GM23338 (cell line): ENCODE measurements around the gene GPSM1. TPM values are rescaled to one million over a fixed set of nuclear protein-coding genes. Genes with fewer than 3 reads are reported as not detected.

ENCODE experiments used
- ATAC-seq: fragments of 200-7000 bp; cut with Tn5 transposase; 3 replicates; pipeline ENCODE4 v1.9.1; 2020
- DNase-seq: peaks from one replicate; pipeline ENCODE4 v3.0.0-alpha.2; 2015; ENCODE audit warnings: low spot score
- H2AFZ ChIP-seq: fragments of 200-600 bp; sonication (generic); 2 replicates; pipeline ENCODE4 v1.8.0; 2016; ENCODE audit warnings: antibody characterized with exemption, mild to moderate bottlenecking, moderate library complexity
- H3F3A ChIP-seq: fragments of 200-600 bp; sonication (generic); replicated peaks from 2 replicates; pipeline ENCODE4 v1.8.0; 2017; ENCODE audit warnings: antibody characterized with exemption, mixed run types, low read depth
- H3K27ac ChIP-seq: fragments of 200-600 bp; sonication (generic); 2 replicates; pipeline ENCODE4 v1.6.1; 2016; ENCODE audit warnings: low read depth
- H3K27me3 ChIP-seq: fragments of 200-600 bp; sonication (generic); 2 replicates; pipeline ENCODE4 v1.8.0; 2016; ENCODE audit warnings: mild to moderate bottlenecking, mixed run types, moderate library complexity; ENCODE audit not compliant: insufficient read depth
- H3K36me3 ChIP-seq: fragments of 200-600 bp; sonication (generic); 2 replicates; pipeline ENCODE4 v1.8.0; 2016; ENCODE audit warnings: mild to moderate bottlenecking; ENCODE audit not compliant: insufficient read depth
- H3K4me1 ChIP-seq: fragments of 200-600 bp; sonication (generic); 2 replicates; pipeline ENCODE4 v1.8.0; 2016; ENCODE audit warnings: mild to moderate bottlenecking, moderate library complexity; ENCODE audit not compliant: insufficient read depth
- H3K4me2 ChIP-seq: fragments of 200-600 bp; sonication (generic); 2 replicates; pipeline ENCODE4 v1.7.1; 2017; ENCODE audit warnings: mixed run types
- H3K4me3 ChIP-seq: fragments of 200-600 bp; sonication (generic); 2 replicates; pipeline ENCODE4 v1.6.1; 2016; ENCODE audit warnings: mixed run types
- H3K79me2 ChIP-seq: fragments of 200-600 bp; sonication (generic); replicated peaks from 2 replicates; pipeline ENCODE4 v1.8.0; 2017; ENCODE audit warnings: mild to moderate bottlenecking; ENCODE audit not compliant: insufficient read depth
- H3K9me2 ChIP-seq: fragments of 200-600 bp; sonication (generic); 2 replicates; pipeline ENCODE4 v1.8.0; 2017; ENCODE audit not compliant: insufficient read depth
- H4K20me1 ChIP-seq: fragments of 200-600 bp; sonication (generic); replicated peaks from 2 replicates; pipeline ENCODE4 v1.8.0; 2017; ENCODE audit warnings: mild to moderate bottlenecking; ENCODE audit not compliant: insufficient read depth
- H3K27ac Mint-ChIP-seq: 2 replicates; pipeline ENCODE4 v1.8.0; 2020; ENCODE audit warnings: inconsistent platforms, mild to moderate bottlenecking, moderate library complexity, mixed read lengths
- H3K27me3 Mint-ChIP-seq: 3 replicates; pipeline ENCODE4 v1.8.0; 2022; ENCODE audit warnings: low read depth, mild to moderate bottlenecking, moderate library complexity, mixed read lengths, inconsistent platforms; ENCODE audit not compliant: insufficient read depth, poor library complexity
- H3K36me3 Mint-ChIP-seq: 3 replicates; pipeline ENCODE4 v1.8.0; 2021; ENCODE audit warnings: low read depth, mild to moderate bottlenecking, inconsistent platforms, moderate library complexity, mixed read lengths
- H3K4me1 Mint-ChIP-seq: 3 replicates; pipeline ENCODE4 v1.8.0; 2020; ENCODE audit warnings: mild to moderate bottlenecking, inconsistent platforms, mixed read lengths
- H3K4me3 Mint-ChIP-seq: 3 replicates; pipeline ENCODE4 v1.8.0; 2021; ENCODE audit warnings: moderate library complexity, mild to moderate bottlenecking, inconsistent platforms, mixed read lengths
- H3K9me3 Mint-ChIP-seq: 3 replicates; pipeline ENCODE4 v1.8.0; 2020; ENCODE audit warnings: moderate library complexity, mild to moderate bottlenecking, inconsistent platforms, mixed read lengths
- CREB1 ChIP-seq: fragments of 250-450 bp; sonication (Bioruptor Pico); IDR thresholded peaks from 2 replicates; pipeline ENCODE4 v1.5.0; 2020; ENCODE audit warnings: low read depth, mild to moderate bottlenecking, moderate library complexity
- CTCF ChIP-seq, 2 experiments: fragments of 200-600 bp in 1 of 2; sonication (generic) in 1 of 2; conservative IDR thresholded peaks; 2 replicates each; pipeline versions ENCODE4 v1.5.1 to v1.6.1; 2016 to 2017; ENCODE audit warnings: antibody characterized with exemption in 2 of 2, low read depth in 2 of 2, mild to moderate bottlenecking in 2 of 2, moderate library complexity in 1 of 2
- EZH2 ChIP-seq: fragments of 200-600 bp; sonication (generic); IDR thresholded peaks from one replicate; pipeline ENCODE4 v1.8.0; 2017; ENCODE audit warnings: antibody characterized with exemption, mild to moderate bottlenecking, low read depth; ENCODE audit not compliant: unreplicated experiment
- EZH2phosphoT487 ChIP-seq: fragments of 200-600 bp; sonication (generic); IDR thresholded peaks from one replicate; pipeline ENCODE4 v1.8.1; 2018; ENCODE audit warnings: antibody characterized with exemption; ENCODE audit not compliant: unreplicated experiment
- JUNB ChIP-seq: IDR thresholded peaks from one replicate; pipeline ENCODE4 v1.6.1; 2016; ENCODE audit warnings: antibody characterized with exemption; ENCODE audit not compliant: unreplicated experiment
- NANOG ChIP-seq: IDR thresholded peaks from 2 replicates; pipeline ENCODE4 v1.6.1; 2016; ENCODE audit warnings: antibody characterized with exemption, borderline replicate concordance
- POLR2AphosphoS5 ChIP-seq: IDR thresholded peaks from 2 replicates; pipeline ENCODE4 v1.6.1; 2016; ENCODE audit warnings: antibody characterized with exemption, low read depth
- REST ChIP-seq: IDR thresholded peaks from one replicate; pipeline ENCODE4 v1.6.1; 2018; ENCODE audit warnings: antibody characterized with exemption; ENCODE audit not compliant: unreplicated experiment
- STAT1 ChIP-seq: IDR thresholded peaks from one replicate; pipeline ENCODE4 v1.6.1; 2016; ENCODE audit warnings: antibody characterized with exemption; ENCODE audit not compliant: unreplicated experiment
- ZNF114 ChIP-seq: fragments of 250-450 bp; sonication (Bioruptor Pico); IDR thresholded peaks from 2 replicates; pipeline ENCODE4 v1.5.0; 2020; ENCODE audit warnings: mild to moderate bottlenecking, moderate library complexity
- ZNF331 ChIP-seq: fragments of 250-450 bp; sonication (Bioruptor Pico); IDR thresholded peaks from 2 replicates; pipeline ENCODE4 v1.5.0; 2020; ENCODE audit warnings: low read depth, mild to moderate bottlenecking, moderate library complexity
- ZNF462 ChIP-seq: fragments of 250-450 bp; sonication (Bioruptor Pico); IDR thresholded peaks from 2 replicates; pipeline ENCODE4 v1.5.0; 2020; ENCODE audit warnings: mild to moderate bottlenecking, moderate library complexity
- polyA plus RNA-seq: library from polyadenylated mRNA; unstranded; fragments of >200 nt; fragmentation: Nextera tagmentation; extraction: Ambion mirVana; gene quantifications from 2 replicates; pipeline ENCODE4 v1.2.1, GENCODE V29; 2016
- total RNA-seq: library from RNA; depleted of rRNA; stranded (reverse); fragments of >200 nt; shearing (Covaris generic); gene quantifications from 2 replicates; pipeline ENCODE4 v1.2.3, GENCODE V29; 2014
- TF ChIP-seq, protein P1 (sequence below): IDR thresholded peaks from 2 replicates; pipeline ENCODE4 v1.6.1; 2016; ENCODE audit warnings: antibody characterized with exemption

Gene GPSM1
- total and polyA plus RNA-seq, 2 experiments from 2014 or later, result 4.8 to 23.2 TPM

DNA sequence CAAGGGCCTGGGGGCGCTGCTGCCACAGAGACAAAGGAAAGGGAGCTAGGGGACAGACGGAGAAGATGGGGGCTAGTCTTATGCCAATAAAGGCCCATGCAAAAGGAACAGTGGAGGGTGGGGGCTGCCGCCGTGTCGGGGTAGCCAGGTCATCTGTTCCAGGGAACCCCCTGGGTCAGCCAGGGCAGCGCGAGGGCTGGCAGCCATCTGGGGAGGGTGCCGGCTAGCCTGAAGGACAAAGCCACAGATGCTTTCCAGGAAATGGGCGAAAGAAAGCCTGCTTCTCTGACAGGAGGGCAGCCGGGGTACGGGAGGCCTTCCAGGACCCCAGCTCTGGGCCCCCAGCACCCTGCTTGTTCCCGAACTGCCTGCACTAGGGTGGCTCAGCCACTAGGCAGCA, 47.8 kb downstream of the GPSM1 start:
- Mint-ChIP-seq H3K27ac (no peak overlapping the region), H3K9me3 (no peaks in the 10 kb centered on the region), H3K27me3 (peaks cover 3% of the 10 kb centered on the region), H3K4me3 (no peak overlapping the region), H3K4me1 (no peaks in the 10 kb centered on the region), H3K36me3 (peaks cover 6% of the 10 kb centered on the region; the same call in 2 of the 3 replicates)
- H3F3A ChIP-seq, result no peaks in the 10 kb centered on the region
- no peak overlapping the region for H3K27ac ChIP-seq
- no peak overlapping the region for H3K4me2 ChIP-seq
- no peaks in the 10 kb centered on the region; the same call in 1 of the 2 replicates for H4K20me1 ChIP-seq
- H3K27me3 ChIP-seq, result no peaks in the 10 kb centered on the region
- H3K36me3 ChIP-seq, result no peaks in the 10 kb centered on the region
- DNase-seq (no peak), ATAC-seq (no peak)
- H2AFZ ChIP-seq, result no peak overlapping the region
- H3K9me2 ChIP-seq, result no peaks in the 10 kb centered on the region
- TF ChIP-seq POLR2AphosphoS5 (no peak), ZNF331 (CRISPR knock-in tag) (no peak), EZH2 (no peak), EZH2phosphoT487 (no peak), STAT1 (no peak), REST (no peak), ZNF114 (CRISPR knock-in tag) (no peak), NANOG (no peak), CTCF (conservative IDR thresholded peaks at IDR 0.05; ENCODE audit: low read depth in 2 of 2) (no peak), JUNB (no peak), CREB1 (CRISPR knock-in tag) (no peak), ZNF462 (no peak)
- TF ChIP-seq, protein P1, sequence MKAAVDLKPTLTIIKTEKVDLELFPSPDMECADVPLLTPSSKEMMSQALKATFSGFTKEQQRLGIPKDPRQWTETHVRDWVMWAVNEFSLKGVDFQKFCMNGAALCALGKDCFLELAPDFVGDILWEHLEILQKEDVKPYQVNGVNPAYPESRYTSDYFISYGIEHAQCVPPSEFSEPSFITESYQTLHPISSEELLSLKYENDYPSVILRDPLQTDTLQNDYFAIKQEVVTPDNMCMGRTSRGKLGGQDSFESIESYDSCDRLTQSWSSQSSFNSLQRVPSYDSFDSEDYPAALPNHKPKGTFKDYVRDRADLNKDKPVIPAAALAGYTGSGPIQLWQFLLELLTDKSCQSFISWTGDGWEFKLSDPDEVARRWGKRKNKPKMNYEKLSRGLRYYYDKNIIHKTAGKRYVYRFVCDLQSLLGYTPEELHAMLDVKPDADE, result no peak
- no peak overlapping the region for H3K4me3 ChIP-seq
- H3K79me2 ChIP-seq, result no peaks in the 10 kb centered on the region
- H3K4me1 ChIP-seq, result no peaks in the 10 kb centered on the region
